Urothelium cell line (cell line): ENCODE results near the gene HIF3A.
"Not testable (repeated sequence)": the region's sequence is repeated elsewhere in the genome, so short reads cannot be mapped to it uniquely, and the experiment has no call there.

Experiments used
- DNase-seq: peaks from one replicate; pipeline ENCODE4 v3.0.0; 2011; ENCODE audit warnings: low spot score, mixed read lengths
- FAIRE-seq: peaks from 2 replicates; lab custom pipeline; 2011; peaks lifted over from hg19 to GRCh38; lab: Jason Lieb, UNC

HIF3A gene

GRCh38 chr19:46353730-46354528 is 57.1 kb downstream of the HIF3A start:
- no peak for FAIRE-seq
- no peak for DNase-seq

GRCh38 chr19:46355234-46356148 is 58.6 kb downstream of the HIF3A start:
- FAIRE-seq (no peak), DNase-seq (no peak)

- FAIRE-seq, result no peak
- no peak for DNase-seq
These were observed 59.6 kb downstream of the HIF3A start for GRCh38 chr19:46356149-46357055.

- no peak for FAIRE-seq
- no peak for DNase-seq
These were observed 61.2 kb downstream of the HIF3A start for GRCh38 chr19:46357846-46358583.

GRCh38 chr19:46361915-46362314 is 65.1 kb downstream of the HIF3A start:
- FAIRE-seq (no peak), DNase-seq (no peak)

GRCh38 chr19:46364359-46364758 is 67.5 kb downstream of the HIF3A start:
- DNase-seq, result no peak
- no peak for FAIRE-seq

GRCh38 chr19:46365561-46365960 is 68.7 kb downstream of the HIF3A start:
- DNase-seq (no peak), FAIRE-seq (no peak)

GRCh38 chr19:46366620-46367292 is 69.9 kb downstream of the HIF3A start:
- DNase-seq, result no peak
- no peak for FAIRE-seq

GRCh38 chr19:46367426-46367825 is 70.6 kb downstream of the HIF3A start:
- FAIRE-seq, result no peak
- DNase-seq, result no peak

- FAIRE-seq, result no peak
- DNase-seq, result no peak
These were observed 71.3 kb downstream of the HIF3A start for GRCh38 chr19:46368116-46368515.

- no peak for DNase-seq
- no peak for FAIRE-seq
These were observed 73.0 kb downstream of the HIF3A start for GRCh38 chr19:46369817-46370216.

GRCh38 chr19:46371371-46371901 is 74.6 kb downstream of the HIF3A start:
- no peak for DNase-seq
- no peak for FAIRE-seq

- no peak for FAIRE-seq
- no peak for DNase-seq
These were observed 76.2 kb downstream of the HIF3A start for GRCh38 chr19:46372901-46373490.

GRCh38 chr19:46373491-46374359 is 76.9 kb downstream of the HIF3A start:
- peak; percentile 83 for DNase-seq
- peak; percentile 90 for FAIRE-seq

GRCh38 chr19:46374536-46375475 is 78.0 kb downstream of the HIF3A start:
- FAIRE-seq (no peak), DNase-seq (no peak)

GRCh38 chr19:46375476-46376067 is 78.7 kb downstream of the HIF3A start:
- DNase-seq, FAIRE-seq: not testable (repeated sequence)
